Measurements from ENCODE around the gene CNTF.

DNA sequence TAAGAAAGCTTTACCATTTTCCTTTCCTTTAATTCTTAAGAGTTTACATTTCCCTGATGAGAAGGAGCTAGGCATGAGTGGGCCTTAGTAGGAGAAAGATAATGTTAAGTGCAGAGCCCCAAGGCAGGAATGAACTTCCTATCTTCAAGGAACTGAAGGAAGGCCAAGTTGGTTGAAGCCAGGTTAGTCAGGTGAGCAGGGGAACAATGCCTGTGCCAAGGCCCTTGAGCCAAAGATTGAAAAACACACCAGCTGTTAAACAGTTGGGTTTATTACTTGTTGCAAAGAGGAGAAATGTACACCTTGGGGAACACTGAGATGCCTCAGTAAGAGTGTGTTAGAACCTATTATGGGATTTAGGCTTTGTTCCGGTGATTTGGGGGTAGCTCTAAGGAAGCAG is 10.0 kb downstream of the CNTF start:
- TF ChIP-seq ZNF670 (tag by site-specific recombination; IDR thresholded peaks at IDR 0.05; ENCODE audit: low read depth) (no peak), ZNF248 (tag by site-specific recombination; IDR thresholded peaks at IDR 0.05) (no peak), ZNF274 (IDR thresholded peaks at IDR 0.05; ENCODE audit: low read length) (no peak), ZNF274 (tag by site-specific recombination; IDR thresholded peaks at IDR 0.05; ENCODE audit: borderline replicate concordance) (no peak), ZNF174 (tag by site-specific recombination; IDR thresholded peaks at IDR 0.05) (no peak), SCRT1 (tag by site-specific recombination; IDR thresholded peaks at IDR 0.05; ENCODE audit: borderline replicate concordance) (no peak)
- TF ChIP-seq, protein P1, sequence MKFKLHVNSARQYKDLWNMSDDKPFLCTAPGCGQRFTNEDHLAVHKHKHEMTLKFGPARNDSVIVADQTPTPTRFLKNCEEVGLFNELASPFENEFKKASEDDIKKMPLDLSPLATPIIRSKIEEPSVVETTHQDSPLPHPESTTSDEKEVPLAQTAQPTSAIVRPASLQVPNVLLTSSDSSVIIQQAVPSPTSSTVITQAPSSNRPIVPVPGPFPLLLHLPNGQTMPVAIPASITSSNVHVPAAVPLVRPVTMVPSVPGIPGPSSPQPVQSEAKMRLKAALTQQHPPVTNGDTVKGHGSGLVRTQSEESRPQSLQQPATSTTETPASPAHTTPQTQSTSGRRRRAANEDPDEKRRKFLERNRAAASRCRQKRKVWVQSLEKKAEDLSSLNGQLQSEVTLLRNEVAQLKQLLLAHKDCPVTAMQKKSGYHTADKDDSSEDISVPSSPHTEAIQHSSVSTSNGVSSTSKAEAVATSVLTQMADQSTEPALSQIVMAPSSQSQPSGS (tag by site-specific recombination; IDR thresholded peaks at IDR 0.05; ENCODE audit: low read depth) = no peak
- TF ChIP-seq, protein P2, sequence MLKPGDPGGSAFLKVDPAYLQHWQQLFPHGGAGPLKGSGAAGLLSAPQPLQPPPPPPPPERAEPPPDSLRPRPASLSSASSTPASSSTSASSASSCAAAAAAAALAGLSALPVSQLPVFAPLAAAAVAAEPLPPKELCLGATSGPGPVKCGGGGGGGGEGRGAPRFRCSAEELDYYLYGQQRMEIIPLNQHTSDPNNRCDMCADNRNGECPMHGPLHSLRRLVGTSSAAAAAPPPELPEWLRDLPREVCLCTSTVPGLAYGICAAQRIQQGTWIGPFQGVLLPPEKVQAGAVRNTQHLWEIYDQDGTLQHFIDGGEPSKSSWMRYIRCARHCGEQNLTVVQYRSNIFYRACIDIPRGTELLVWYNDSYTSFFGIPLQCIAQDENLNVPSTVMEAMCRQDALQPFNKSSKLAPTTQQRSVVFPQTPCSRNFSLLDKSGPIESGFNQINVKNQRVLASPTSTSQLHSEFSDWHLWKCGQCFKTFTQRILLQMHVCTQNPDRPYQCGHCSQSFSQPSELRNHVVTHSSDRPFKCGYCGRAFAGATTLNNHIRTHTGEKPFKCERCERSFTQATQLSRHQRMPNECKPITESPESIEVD (tag by site-specific recombination; IDR thresholded peaks at IDR 0.05) = no peak
- TF ChIP-seq, protein P3, sequence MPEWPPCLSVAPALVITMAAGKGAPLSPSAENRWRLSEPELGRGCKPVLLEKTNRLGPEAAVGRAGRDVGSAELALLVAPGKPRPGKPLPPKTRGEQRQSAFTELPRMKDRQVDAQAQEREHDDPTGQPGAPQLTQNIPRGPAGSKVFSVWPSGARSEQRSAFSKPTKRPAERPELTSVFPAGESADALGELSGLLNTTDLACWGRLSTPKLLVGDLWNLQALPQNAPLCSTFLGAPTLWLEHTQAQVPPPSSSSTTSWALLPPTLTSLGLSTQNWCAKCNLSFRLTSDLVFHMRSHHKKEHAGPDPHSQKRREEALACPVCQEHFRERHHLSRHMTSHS (tag by site-specific recombination; IDR thresholded peaks at IDR 0.05) = no peak
- TF ChIP-seq, protein P4, sequence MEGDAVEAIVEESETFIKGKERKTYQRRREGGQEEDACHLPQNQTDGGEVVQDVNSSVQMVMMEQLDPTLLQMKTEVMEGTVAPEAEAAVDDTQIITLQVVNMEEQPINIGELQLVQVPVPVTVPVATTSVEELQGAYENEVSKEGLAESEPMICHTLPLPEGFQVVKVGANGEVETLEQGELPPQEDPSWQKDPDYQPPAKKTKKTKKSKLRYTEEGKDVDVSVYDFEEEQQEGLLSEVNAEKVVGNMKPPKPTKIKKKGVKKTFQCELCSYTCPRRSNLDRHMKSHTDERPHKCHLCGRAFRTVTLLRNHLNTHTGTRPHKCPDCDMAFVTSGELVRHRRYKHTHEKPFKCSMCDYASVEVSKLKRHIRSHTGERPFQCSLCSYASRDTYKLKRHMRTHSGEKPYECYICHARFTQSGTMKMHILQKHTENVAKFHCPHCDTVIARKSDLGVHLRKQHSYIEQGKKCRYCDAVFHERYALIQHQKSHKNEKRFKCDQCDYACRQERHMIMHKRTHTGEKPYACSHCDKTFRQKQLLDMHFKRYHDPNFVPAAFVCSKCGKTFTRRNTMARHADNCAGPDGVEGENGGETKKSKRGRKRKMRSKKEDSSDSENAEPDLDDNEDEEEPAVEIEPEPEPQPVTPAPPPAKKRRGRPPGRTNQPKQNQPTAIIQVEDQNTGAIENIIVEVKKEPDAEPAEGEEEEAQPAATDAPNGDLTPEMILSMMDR (tag by site-specific recombination; IDR thresholded peaks at IDR 0.05) = no peak
- TF ChIP-seq, protein P5, sequence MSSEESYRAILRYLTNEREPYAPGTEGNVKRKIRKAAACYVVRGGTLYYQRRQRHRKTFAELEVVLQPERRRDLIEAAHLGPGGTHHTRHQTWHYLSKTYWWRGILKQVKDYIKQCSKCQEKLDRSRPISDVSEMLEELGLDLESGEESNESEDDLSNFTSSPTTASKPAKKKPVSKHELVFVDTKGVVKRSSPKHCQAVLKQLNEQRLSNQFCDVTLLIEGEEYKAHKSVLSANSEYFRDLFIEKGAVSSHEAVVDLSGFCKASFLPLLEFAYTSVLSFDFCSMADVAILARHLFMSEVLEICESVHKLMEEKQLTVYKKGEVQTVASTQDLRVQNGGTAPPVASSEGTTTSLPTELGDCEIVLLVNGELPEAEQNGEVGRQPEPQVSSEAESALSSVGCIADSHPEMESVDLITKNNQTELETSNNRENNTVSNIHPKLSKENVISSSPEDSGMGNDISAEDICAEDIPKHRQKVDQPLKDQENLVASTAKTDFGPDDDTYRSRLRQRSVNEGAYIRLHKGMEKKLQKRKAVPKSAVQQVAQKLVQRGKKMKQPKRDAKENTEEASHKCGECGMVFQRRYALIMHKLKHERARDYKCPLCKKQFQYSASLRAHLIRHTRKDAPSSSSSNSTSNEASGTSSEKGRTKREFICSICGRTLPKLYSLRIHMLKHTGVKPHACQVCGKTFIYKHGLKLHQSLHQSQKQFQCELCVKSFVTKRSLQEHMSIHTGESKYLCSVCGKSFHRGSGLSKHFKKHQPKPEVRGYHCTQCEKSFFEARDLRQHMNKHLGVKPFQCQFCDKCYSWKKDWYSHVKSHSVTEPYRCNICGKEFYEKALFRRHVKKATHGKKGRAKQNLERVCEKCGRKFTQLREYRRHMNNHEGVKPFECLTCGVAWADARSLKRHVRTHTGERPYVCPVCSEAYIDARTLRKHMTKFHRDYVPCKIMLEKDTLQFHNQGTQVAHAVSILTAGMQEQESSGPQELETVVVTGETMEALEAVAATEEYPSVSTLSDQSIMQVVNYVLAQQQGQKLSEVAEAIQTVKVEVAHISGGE (tag by site-specific recombination; conservative IDR thresholded peaks at IDR 0.05; ENCODE audit: low read depth) = no peak
